Kasumi-1 (cell line): ENCODE data around the gene C4orf50.
"Not testable (repeated sequence)": the region's sequence is repeated elsewhere in the genome, so short reads cannot be mapped to it uniquely, and the experiment has no call there.

Experiments
- DNase-seq, 2 experiments: peaks; one replicate each; lab custom pipeline; 2025; lab: John Stamatoyannopoulos, UW

Gene C4orf50

DNA sequence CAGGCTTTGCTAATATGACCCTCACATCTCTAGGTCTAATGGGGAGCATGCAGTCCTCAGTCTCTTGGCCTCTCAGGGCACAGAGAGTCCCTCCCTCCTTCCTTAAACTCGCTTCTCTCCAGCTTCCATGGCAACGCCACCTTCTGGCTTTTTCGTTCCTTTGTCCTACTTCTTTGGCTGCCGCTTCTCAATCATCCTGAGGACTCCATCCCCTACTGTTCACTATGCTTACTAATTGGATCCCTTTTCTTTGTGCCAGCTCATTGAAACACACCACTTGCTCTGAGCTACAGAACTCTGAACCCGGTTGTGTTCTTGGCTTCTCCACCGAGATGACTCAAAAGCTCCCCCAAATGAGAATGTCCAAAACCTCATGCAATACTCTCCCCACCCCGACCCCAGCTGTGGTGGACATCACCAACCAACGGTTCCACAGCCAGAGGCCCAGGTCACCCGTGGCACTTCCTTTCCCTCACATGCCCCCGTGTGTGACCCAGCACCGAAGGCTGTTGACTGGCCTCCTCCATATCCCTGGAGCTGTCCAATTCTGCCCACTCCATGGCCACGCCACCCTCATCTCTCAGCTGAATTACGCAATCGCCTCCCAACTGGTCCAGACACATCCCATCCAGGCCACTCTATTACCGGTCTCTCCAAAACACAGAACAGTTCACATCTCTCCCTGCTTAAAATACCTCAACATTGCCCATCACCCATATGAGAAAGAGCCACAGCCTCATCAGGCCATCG is 160.0 kb downstream of the C4orf50 start:
- DNase-seq, result no peak

DNA sequence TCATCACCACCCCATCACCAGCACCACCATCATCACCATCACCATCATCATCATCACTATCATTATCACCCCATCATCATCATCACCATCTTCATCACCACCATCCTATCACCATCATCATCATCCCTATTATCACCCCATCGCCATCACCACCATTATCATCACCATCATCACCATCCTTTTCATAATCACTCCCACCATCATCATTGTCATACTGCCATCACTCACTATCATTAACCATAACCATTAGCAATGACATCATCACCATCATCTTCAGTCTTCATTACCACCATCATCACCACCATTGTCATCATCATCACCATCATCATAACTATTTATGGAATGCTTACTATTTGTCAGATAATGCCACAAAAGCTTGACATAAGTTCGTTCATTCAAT is 161.0 kb downstream of the C4orf50 start:
- no peak for DNase-seq

DNA sequence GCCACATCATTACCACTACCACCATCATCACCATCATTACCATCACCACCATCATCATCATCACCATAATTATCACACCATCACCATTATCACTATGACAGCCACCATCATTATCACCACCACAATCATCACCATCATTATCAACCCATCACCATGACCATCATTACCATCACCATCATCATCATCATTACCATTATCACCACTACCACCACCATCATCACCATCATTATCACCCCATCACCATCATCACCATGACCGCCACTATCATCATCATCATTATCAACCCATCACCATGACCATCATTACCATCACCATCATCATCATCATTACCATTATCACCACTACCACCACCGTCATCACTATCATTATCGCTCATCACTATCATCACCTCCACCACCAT is 161.9 kb downstream of the C4orf50 start:
- DNase-seq, result not testable (repeated sequence)

DNA sequence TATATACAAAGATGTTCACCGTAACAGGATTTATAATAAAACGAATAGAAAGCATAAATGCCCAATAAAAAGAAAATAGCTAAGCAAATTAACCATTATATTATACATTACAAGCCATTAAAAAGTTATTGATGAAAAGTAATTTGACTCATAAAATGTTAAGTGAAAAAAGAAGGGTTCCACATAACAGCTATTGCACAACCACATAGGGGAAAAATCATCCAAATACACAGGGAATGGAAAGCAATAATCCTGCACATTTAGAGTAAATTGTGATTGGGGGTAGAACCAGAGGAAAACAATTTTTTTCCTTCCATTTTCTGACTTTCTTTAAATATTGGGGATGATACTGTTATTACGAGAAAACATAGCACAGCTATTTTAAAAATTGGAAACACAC is 163.3 kb downstream of the C4orf50 start:
- no peak for DNase-seq

DNA sequence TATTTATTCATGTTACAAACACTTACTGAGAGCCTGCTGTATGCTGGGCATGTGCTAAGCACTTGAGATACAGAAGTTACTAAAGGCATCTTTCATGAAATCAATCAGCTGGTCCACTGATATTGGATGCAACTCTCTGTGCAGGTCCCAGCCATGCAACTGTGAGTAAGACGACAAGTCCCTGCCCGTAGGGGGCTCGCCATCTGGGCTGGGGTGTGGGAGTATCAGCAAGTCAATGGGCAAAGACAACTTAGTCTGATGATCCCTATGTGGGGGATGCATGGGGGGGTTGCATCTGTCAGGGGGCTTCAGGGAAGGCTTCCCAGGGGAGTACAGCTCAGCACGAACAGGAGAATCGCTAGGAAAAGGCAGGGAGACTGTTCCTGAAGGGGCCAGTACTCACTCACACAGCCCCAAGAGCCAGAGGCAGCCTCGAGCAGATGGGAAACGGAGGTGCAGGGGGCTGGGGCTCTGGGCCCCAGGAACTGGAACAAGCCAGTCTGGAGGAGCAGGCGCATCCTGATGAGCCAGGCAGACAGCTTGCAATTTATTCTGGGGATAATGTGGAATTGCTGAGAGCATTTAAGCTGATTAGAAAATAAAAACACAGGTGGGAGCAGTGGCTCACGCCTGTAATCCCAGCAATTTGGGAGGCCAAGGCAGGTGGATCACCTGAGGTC is 165.6 kb downstream of the C4orf50 start:
- DNase-seq, result no peak

DNA sequence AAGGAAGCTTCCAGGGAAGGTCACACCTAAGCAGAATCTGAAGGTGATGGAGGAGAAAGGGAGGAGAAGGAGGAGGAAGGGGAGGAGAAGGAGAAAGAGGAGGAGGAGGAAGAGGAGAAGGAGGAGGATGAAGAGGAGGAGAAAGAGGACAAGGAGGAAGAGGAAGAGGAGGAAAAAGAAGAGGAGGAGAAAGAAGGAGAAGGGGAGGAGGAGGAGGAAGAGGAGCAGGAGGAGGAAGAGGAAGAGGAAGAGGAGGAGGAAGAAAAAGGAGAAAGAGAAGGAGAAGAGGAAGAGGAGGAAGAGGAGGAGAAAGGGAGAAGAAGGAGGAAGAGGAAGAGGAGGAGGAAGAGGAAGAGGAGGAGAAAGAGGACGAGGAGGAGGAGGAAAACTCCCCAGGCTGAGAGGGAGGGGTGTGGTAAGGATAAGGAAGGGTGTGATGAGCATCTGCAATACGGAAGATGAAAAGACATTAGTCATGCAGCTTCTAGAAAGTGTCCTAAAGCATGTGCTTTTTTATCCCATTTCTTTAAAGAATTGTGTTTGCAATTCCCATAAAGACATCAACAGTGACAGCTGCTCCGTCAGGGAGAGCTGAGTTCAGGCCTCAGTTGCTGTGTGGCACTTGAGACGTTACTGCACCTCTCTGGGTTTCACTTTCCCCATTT is 166.5 kb downstream of the C4orf50 start:
- no peak for DNase-seq
